ENCODE measurements around the gene TMPRSS11A. TPM values are rescaled to one million over a fixed set of nuclear protein-coding genes. Genes with fewer than 3 reads are reported as not detected.

Gene TMPRSS11A
- total RNA-seq, 1 donor from 2014 or later, result not detected

DNA sequence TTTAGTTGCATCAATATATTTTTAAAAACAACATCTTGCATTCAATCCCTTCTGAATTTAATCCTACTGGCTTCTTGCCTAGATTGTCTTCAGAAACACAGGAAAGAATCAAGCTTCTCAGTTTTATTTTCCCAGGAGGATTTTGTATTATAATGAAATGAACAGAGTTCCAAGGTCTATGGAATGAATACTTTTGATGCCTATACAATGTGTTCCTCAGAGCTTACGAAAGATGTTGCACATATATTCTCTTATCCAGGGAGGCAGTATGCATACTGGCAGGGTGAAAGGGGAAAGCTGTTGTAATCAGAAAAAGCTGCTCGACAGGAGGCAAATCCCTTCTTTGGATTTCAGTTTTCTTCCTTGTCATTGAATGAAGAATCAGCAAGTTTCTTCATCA, 88.3 kb downstream of the TMPRSS11A start:
- intact Hi-C loops (cut with micrococcal nuclease), result no loop called here

DNA sequence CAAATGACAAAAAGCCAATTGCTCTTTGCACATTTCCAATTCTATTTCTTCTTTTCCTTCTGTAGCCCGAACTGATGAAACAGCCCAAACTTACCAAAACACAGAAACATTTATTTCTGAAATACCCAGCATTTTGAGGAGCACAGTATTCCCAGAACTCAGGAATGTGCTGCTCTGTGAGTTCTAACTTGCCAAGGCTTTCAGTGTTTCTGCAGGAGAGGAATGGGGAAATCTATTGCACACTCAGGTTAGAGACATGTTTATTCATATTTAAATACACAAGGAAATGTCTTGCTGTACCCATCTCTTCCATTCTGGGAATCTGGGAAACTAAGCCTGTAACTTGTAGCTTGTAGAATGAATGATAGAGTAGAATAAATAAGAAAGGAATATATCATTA, 90.2 kb downstream of the TMPRSS11A start:
- intact Hi-C loops (cut with micrococcal nuclease), result no loop called here

DNA sequence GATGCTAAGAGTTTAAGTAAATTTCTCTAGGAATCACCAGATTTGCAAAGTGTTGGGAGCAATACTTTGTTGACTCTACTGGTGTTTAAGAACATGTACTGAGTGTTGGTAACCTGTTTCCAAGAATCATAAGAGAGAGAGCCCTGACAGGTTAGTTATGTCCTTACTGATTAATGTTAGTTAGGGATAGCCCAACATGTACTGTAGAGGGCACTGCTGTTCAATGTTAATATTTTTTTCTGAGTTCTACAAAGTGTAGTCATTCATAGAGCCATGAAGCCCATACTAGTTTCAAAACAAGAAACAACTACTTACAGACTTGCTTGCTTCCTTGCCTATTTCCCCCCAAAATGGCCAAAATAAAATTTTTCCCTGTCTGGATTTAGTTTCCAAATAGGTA, 91.4 kb downstream of the TMPRSS11A start:
- intact Hi-C loops (cut with micrococcal nuclease), result loop anchor here (1.0 kb wide), 2 partner anchors 38 to 303 kb away; no protein-coding TSS in a partner anchor

DNA sequence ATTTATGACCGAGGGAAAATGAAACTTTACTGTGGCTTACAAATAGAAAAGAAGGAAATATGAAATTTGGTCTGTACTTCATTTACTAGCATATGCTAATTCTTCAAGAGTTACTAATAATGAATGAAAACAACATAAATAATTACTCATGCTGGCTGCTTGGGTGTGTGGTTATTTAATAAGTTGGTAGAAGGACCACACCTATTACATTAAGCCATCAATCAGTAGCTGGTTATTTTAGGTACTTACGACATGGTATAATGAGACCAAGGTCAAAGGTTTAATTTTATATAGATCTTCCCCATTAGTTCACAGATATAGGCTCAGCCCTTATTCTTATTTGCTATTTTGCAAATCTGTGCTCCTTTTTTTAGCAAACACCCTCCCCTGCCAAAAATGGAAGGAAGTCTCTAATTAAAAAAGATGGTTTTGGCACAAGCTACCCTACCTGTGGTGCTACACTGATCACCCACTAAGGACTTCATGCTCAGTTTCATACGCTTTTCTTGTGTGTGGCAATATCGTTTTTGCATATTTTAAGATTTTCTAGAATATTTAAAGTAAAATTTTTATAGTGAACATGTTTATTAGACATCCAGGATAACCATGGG, 93.6 kb downstream of the TMPRSS11A start:
- intact Hi-C loops (cut with micrococcal nuclease), result no loop called here

- intact Hi-C loops (cut with micrococcal nuclease), result no loop called here
These were observed 101.8 kb downstream of the TMPRSS11A start for GRCh38 chr4:67861513-67861912.

Other genes starting within 250 kb of the TMPRSS11A start
- gene GNRHR, start 209.1 kb downstream of the TMPRSS11A start, total RNA-seq, result not detected in 2 replicates
- not detected in 2 replicates for gene TMPRSS11D, start 79.5 kb downstream of the TMPRSS11A start, total RNA-seq
- gene TMPRSS11F, start 166.4 kb upstream of the TMPRSS11A start, total RNA-seq, result not detected in 2 replicates